ENCODE data around the gene MAG.

Gene MAG

GRCh38 chr19:35300339-35300649, 8.3 kb downstream of the MAG start:
- DNase-seq: no peak

DNA sequence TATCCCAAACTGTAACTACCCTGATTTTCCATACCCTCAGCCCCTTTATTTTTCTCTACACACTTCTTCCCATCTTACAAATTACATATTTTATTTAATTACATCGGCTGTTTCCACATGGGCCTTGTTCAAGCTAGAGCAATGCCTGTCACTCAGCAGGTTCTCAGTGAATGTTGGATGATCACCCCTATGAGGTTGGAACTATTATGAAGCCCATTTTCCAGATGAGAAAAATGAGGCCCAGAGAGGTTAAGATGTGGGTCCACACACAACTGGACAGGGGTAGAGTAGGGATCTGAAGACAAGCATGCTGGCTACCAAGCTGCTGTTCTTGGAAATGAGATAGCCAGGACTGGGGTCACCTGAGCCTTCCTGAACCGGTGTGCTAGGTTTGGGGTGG, 10.0 kb downstream of the MAG start:
- no peak for DNase-seq

DNA sequence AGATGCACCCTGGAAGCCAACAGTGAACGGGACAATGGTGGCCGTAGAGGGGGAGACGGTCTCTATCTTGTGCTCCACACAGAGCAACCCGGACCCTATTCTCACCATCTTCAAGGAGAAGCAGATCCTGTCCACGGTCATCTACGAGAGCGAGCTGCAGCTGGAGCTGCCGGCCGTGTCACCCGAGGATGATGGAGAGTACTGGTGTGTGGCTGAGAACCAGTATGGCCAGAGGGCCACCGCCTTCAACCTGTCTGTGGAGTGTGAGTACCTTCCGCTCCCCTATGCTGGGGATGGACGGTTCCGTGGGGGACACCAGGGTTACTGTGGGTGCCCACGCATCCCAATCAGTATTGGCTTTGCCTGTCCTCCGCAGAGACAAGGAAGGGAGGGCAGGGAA, 10.5 kb downstream of the MAG start:
- DNase-seq: no peak

- DNase-seq: no peak
Measured at GRCh38 chr19:35303357-35303915, 11.5 kb downstream of the MAG start.

DNA sequence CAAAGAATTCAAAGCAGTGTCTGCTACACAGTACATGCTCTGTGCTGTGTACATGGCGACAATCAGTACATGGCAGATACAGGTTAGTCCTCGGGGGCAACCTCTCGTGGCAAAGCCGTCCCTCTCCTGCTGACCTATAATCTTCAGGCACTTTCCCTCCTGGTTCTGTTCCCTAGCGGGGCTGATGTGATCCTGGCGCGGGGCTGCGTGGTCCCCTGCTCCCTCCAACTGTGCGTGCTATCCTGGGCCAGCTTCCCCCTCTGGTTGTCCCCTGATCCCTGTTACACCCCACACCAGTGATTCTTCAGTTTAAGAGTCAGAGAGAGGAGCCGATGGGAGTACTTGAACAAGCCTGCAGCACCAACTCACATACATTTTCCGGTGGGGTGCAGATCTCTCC, 12.1 kb downstream of the MAG start:
- DNase-seq: no peak

DNA sequence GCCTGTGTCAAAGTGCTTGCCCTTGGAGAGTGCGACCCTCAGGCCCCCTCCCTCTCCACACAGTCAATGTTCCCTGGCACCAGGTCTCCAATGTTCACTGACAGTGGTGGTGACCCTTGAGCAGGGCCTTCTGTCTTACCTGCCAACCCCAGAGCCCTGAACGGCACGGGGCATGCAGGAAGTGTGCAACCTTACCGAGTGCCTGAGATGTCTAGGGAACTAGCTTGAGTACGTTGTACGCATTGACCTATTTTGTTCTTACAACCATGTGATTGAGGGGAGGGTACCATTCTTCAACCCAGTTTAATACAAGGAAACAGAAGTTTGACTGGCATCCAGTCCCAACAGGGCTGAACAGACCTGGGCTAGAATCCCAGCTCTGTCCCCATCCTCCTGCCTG, 13.2 kb downstream of the MAG start:
- no peak for DNase-seq

DNA sequence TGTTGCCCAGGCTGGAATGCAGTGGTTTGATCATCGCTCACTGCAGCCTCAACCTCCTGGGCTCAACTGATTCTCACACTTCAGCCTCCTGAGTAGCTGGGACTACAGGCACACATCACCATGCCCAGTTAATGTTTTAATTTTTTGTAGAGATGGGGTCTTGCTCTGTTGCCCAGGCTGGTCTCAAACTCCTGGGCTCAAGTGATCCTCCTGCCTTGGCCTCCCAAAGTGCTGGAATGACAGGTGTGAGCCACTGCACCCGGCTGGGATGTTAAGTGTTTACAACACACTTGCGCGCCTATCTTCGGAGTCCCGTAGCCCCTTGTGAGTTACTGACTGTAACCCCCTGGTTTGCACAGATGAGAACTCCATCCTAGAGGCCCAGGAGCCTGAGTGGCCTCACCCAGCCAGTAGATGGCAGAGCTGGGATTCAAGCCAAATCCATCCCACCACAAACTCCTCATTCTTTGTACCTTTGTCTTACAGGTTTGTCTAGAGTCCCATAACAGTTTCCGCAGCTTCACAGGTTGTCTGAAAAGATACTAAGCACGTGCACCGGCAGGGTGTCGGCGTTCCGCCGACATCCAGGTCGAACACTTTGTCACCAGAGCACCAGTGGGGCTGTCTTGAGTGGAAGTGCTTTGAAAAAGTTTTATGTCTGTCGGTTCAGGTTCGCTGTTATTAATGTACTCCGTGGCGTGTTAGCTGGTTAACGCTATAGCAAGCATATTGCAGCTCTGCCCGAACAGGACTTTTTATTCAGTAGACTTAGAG, 14.7 kb downstream of the MAG start:
- no peak for DNase-seq

DNA sequence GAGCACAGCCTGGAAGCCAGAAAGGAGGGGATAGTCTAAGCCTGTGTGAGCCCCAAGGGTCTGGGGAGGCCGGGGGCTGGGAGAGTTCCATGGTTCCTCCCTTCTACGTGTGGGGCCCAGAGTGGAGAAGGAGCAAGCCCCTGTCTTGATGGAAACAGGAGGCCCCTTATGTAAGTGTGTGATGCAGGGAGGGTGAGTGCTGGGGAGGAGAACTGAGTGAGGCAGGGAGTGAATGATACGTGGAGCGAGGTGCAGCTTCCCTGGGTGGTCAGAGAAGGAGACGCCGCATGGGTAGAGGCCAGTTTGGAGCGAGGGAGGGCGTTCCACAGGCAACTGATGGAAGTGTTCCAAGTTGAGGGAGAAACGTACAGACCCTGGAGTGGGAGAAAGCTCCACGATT, 16.0 kb downstream of the MAG start:
- no peak for DNase-seq

DNA sequence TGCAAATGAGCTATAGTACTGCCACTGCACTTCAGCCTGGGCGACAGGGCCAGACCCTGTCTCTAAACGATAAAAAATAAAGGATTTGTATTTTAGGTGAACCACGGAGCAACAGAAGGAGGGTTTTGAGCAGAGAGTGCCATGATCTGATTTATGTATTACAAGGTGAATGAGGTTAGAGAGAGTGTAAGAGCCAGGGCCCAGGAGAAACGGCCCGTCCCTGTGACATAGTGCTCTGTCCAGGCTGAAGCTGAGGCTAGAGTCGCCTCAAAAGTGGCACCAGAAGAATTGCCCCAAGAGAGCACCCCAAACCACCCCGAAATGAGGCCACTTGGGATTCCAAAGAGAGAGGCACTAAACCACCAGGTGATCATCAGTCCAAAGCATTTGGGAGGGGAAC, 16.9 kb downstream of the MAG start:
- DNase-seq: no peak

GRCh38 chr19:35309481-35310279, 17.7 kb downstream of the MAG start:
- no peak for DNase-seq

- no peak for DNase-seq
Measured at GRCh38 chr19:35310331-35310730, 18.4 kb downstream of the MAG start.

DNA sequence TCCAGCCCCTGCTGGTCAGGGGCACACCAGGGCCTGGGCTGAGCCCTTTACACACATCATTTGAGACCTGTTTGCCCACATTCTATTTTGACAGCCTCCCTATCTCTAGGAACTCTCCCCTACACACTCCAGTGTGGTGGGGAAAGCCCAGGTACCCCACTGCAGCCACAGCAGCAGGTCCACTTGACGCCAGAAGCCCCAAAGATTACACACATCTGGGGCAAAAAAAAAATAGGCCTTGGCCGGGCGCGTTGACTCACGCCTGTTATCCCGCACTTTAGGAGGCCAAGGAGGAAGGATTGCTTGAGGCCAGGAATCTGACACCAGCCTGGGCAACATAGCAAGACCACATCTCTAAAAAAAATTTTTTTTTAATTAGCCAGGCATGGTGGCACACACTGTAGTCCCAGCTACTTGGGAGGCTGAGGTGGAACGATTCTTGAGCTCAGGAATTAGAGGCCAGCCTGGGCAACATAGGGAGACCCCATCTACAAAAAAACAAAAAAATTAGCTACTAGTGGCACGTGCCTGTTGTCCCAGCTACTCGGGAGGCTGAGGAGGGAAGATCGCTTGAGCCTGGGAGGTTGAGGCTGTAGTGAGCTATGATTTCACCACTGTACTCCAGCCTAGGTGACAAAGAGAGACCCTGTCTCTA, 19.0 kb downstream of the MAG start:
- DNase-seq: no peak

GRCh38 chr19:35311901-35312665, 20.1 kb downstream of the MAG start:
- no peak for DNase-seq

DNA sequence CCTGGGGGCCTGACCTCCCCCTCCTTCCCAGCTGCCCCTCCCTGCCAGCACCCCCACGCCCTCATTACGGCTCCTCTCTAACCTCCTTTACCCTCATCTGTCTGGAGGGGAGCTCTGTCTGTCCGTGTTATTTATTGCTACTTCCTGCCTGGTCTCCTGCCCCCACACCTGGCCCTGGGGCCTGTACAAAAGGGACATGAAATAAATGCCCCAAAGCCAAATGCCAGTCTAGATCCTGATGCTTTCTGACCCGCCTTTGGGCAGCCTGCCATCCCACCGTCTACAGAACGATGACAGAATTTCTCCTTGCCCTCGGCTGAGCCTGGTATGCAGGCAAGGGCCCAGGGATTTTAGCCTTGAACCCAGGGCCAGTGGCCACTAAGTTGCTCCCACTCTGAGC, 21.6 kb downstream of the MAG start:
- DNase-seq: no peak

DNA sequence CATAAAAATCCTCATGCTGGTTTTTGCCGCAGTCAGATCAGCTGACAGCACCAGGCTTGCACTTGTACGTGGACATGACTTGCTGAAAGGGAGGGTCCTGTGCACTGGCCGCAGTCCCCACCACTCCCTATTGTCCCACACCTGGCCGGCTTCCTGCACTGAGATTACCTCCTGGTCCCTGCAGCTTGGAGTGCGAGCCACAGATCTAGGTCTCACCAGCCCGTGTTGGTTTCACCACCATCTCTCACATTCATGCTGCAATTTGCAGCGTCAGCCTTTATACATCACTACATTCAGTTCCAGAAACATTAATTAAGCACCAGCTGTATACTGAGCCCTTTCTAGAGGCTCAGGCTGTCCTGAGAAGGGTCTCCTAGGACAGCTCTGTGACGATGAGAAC, 22.1 kb downstream of the MAG start:
- no peak for DNase-seq

DNA sequence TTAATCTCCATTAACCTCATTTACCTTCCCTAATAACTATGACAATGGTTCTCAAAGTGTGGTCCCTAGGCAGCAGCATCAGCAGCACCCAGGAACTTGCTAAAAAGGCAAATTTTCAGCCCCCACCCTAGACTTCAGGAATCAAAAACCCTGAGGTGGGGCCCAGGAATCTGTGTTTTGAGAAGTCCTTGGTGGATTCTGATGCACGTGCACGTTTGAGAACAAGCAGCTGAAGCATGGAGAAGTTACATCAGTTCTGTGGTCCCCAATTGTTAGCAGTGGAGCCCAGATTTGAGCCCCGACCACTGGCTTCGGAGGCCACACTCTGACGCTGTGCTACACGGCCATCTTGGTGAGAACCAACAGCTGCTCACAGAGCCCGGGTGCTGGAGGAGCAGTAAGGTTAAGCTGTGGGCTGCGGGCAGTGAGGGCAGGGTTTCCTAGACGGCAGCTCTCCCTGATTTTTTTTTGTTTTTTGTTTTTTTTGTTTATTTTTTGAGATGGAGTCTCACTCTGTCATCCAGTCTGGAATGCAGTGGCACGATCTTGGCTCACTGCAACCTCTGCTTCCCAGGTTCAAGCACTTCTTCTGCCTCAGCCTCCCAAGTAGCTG, 23.0 kb downstream of the MAG start:
- no peak for DNase-seq

- no peak for DNase-seq
Measured at GRCh38 chr19:35315883-35316282, 23.9 kb downstream of the MAG start.

GRCh38 chr19:35316560-35316959, 24.6 kb downstream of the MAG start:
- no peak for DNase-seq

DNA sequence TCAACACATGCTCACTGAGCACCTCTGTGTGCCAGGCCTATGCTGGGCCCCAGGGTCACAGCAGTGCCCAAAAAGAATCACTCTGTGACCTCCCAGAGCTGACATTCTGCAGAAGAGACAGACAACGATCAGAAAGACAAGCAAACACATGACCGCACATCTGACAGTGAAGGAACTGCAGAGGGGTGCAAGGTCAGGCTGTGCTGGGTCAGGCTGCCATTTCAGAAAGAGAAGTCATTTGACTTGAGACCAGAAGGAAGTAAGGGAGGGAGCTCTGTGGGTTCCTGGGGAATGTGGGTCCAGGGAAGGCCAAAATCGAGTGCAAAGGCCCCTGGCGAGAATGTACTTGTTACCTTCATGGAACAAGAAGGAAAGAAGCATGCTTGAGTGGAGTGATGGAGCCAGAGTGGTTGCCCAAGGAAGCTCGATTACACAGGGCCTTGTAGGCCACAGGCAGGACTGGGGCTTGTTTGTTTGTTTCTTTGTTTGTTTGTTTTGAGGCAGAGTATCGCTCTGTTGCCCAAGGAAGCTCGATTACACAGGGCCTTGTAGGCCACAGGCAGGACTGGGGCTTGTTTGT, 25.6 kb downstream of the MAG start:
- no peak for DNase-seq

- DNase-seq: no peak
Measured at GRCh38 chr19:35318679-35319448, 26.9 kb downstream of the MAG start.

DNA sequence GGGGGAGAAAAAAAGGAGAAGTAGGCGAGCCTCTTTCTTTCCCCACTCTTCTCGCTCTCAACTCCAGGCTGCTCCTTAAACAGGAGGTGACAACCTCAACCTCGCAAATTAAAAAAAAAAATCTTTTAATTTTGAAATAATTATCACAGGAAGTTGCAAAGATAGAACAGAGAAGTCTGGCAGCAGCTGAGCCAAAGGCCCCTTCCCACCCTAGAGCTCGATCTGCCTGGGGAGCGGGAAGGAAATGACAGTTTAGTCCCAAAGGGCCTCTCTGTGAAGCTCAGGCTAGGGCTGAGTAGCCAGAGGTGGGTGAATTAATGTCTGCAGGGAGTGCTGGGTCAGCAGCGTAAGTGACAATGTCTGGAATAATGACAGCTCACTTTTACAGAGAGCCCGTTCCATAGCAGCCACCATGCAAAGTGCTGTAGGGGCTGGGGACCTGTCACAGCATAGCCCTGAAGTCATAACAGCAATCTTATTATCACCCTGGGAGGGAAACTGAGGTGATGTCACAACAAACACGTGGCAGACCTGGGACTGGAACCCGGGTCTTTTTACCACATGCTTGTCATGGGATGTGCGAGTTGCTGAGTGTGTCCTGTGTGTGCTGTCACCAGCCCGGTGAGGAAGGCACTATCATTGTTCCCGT, 28.2 kb downstream of the MAG start:
- DNase-seq: no peak
